ENCODE results near the gene PRPH.
"Not testable (repeated sequence)": the region's sequence is repeated elsewhere in the genome, so short reads cannot be mapped to it uniquely, and the experiment has no call there.

The PRPH gene

DNA sequence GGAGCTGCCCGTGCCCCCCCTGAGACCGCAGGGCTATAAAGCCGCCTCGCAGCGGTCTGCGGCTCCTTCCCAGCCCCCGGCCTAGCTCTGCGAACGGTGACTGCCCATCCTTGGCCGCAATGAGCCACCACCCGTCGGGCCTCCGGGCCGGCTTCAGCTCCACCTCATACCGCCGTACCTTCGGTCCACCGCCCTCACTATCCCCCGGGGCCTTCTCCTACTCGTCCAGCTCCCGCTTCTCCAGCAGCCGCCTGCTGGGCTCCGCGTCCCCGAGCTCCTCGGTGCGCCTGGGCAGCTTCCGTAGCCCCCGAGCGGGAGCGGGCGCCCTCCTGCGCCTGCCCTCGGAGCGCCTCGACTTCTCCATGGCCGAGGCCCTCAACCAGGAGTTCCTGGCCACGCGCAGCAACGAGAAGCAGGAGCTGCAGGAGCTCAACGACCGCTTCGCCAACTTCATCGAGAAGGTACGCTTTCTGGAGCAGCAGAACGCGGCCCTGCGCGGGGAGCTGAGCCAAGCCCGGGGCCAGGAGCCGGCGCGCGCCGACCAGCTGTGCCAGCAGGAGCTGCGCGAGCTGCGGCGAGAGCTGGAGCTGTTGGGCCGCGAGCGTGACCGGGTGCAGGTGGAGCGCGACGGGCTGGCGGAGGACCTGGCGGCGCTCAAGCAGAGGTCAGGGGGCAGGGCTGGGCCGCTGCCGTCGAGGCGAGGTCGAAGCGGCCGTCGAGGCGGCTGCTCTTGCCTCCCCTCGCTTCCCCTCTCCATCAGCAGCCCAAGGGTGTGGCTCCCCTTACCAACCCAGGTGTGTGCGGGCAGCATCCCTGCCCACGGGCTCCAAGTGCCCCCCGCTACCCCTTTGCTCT, at the start of gene PRPH:
TSS of gene PRPH (plus strand) at position 66 of the 855 bp plus-strand sequence. CDS start at position 120, 54 bp downstream.
- DNase-seq (ENCODE audit: low read depth in 2 of 2), result no peak

DNA sequence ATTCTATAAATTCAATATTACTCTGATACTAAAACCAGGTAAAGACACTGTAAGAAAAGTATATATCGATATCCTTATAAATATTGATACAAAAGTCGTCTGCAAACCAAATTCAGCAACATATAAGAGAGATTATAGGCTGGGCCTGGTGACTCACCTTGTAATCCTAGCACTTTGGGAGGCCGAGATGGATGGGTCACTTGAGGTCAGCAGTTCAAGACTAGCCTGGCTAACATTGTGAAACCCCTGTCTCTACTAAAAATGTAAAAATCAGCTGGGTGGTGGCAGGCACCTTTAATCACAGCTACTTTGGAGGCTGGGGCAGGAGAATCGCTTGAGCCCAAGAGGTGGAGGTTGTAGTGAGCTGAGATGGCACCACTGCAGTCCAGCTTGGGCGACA, 43.6 kb upstream of the PRPH start:
- DNase-seq (ENCODE audit: low read depth in 2 of 2), result no peak

GRCh38 chr12:49253033-49253623, 41.8 kb upstream of the PRPH start:
- no peak for DNase-seq (ENCODE audit: low read depth in 2 of 2)

- DNase-seq (ENCODE audit: low read depth in 2 of 2), result not testable (repeated sequence)
Measured at GRCh38 chr12:49255456-49255855, 39.5 kb upstream of the PRPH start.

- no peak for DNase-seq (ENCODE audit: low read depth in 2 of 2)
Measured at GRCh38 chr12:49255857-49256637, 38.9 kb upstream of the PRPH start.

- not testable (repeated sequence) for DNase-seq (ENCODE audit: low read depth in 2 of 2)
Measured at GRCh38 chr12:49257508-49258184, 37.3 kb upstream of the PRPH start.

DNA sequence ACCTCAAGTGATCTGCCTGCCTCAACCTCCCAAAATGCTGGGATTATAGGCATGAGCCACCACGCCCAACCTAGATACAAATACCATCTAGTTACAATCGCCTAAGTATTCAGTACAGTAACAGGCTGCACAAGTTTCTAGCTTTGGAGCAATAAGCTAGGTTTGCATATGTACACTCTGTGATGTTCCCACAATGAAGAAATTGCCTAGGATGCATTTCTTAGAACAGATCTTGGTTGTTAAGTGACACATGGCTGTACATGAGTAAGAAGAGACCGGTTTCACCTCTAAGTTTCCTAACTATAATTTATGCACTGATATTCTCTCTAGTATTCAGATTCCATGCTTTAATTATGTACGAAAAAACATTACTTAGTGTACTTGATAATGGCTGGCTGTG, 35.5 kb upstream of the PRPH start:
- no peak for DNase-seq (ENCODE audit: low read depth in 2 of 2)

DNA sequence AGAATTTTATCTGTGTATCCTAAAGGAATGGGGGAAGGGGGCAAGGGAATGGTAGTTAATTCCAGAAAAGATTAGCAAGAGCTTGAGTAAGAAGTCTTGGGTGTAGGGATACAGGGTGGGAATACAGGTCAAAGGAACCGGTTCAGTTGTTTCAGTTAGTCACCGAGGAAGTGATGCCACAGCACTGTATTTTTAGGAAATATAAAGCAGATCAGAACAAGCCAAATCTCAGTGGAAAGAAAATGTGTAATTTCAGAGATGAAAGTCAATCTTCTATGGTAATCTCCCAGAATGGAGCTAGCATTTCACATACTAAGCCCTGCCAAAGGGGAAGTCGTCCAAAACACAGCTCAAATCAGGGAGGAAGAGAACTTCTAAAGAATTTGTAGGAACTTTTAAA, 34.8 kb upstream of the PRPH start:
- DNase-seq (ENCODE audit: low read depth in 2 of 2), result no peak

DNA sequence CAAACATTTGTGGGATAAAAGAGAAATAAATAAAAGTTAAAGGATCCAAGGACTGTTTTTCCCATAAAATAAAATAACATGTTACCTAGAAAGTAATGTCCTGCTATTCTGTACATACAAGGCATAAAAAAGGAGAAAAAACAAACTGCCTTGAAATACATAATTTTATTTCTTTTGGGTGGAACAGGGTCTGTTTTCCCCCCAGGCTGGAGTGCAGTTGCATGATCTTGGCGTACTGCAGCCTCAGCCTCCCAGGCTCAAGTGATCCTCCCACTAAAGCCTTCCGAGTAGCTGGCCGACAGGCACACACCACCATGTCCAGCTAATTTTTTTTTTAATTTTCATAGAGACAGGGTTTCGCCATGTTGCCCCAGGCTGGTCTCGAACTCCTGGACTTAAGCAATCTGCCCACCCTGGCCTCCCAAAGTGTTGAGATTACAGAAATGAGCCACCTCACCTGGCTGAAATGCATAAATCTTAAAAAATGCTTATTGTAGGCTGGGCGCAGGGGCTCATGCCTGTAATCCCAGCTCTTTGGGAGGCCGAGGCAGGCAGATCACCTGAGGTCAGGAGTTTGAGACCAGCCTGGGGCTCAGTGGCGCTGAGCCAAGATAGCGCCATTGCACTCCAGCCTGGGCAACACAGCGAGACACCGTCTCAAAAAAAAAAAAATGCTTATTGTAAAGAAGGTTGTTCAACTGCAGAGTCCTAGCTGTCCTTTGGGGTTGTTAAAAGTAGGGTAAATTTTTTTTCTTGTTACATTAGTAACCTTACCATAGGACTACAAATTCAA, 34.2 kb upstream of the PRPH start:
- no peak for DNase-seq (ENCODE audit: low read depth in 2 of 2)

DNA sequence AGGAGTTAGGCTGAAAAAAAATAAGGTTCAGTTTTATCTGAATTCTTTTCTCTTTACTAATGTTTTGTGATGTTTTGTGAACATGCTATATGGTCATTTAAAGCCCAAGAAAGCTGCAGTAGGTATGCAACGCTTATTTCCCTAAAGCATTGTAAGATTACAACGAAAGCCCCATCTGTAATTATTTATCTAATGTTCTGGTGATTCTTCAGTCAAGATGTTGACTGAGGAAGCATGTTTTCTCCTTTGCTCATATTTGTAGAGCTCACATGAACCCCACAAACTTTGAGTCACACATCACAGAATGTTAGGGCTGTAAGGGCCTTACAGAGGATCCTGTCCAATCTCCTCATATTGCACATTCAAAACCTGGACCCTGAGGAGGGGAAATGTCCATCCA, 33.2 kb upstream of the PRPH start:
- no peak for DNase-seq (ENCODE audit: low read depth in 2 of 2)

- DNase-seq (ENCODE audit: low read depth in 2 of 2), result no peak
Measured at GRCh38 chr12:49263400-49263763, 31.6 kb upstream of the PRPH start.

DNA sequence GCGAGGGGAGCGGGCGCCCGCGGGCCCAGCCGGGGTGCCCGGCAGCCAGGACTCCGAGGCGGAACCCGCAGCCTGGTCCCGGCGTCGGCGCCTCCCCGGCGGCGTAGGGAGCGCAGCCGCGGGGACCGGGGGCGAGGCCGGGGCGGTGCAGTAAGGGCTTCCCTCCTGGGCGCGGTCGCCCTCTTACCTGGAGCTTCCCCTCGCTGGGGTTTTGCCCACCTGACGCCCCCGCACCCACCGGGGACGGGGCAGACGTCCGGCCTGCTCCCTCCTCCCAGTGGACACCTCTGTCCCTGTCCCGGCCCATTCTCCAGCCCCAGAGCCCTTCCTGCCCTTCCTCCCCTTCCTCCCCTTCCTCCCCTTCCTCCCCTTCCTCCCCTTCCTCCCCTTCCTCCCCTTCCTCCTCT, 30.5 kb upstream of the PRPH start:
- DNase-seq (ENCODE audit: low read depth in 2 of 2), result peak; percentile 37 to 42

GRCh38 chr12:49264873-49265792, 29.8 kb upstream of the PRPH start, which contains the start of gene TUBA1C:
Gene TUBA1C, plus strand, starts transcription at chr12:49265082. Its CDS starts 100 bp downstream, at chr12:49265182.
- DNase-seq (ENCODE audit: low read depth in 2 of 2), result peak; percentile 87 to 88

- not testable (repeated sequence) for DNase-seq (ENCODE audit: low read depth in 2 of 2)
Measured at GRCh38 chr12:49269191-49269590, 25.8 kb upstream of the PRPH start.

DNA sequence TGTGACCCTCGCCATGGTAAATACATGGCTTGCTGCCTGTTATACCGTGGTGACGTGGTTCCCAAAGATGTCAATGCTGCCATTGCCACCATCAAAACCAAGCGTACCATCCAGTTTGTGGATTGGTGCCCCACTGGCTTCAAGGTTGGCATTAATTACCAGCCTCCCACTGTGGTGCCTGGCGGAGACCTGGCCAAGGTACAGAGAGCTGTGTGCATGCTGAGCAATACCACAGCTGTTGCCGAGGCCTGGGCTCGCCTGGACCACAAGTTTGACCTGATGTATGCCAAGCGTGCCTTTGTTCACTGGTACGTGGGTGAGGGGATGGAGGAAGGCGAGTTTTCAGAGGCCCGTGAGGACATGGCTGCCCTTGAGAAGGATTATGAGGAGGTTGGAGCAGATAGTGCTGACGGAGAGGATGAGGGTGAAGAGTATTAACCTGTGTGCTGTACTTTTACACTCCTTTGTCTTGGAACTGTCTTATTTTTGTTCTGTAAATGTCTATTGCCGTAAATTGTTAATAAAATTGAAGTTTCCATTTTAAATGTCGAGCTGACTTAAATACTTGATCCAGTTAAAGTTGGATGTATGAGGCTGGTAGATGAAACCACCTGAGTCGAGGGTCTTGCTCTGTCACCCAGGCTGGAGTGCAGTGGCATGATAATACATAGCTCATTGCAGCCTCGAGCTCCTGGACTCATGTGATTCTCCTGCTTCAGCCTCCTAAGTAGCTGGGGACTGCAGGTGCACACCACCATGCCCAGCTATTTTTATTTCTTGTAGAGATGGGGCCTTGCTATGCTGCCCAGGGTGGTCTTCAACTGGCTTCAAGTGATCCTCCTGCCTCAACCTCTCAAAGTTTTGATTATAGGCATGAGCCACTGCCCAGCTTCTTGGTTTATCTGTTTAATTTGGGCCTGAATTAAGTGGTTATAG, 21.9 kb upstream of the PRPH start:
- DNase-seq (ENCODE audit: low read depth in 2 of 2), result no peak

GRCh38 chr12:49273726-49274395, 21.1 kb upstream of the PRPH start:
- DNase-seq (ENCODE audit: low read depth in 2 of 2), result no peak

DNA sequence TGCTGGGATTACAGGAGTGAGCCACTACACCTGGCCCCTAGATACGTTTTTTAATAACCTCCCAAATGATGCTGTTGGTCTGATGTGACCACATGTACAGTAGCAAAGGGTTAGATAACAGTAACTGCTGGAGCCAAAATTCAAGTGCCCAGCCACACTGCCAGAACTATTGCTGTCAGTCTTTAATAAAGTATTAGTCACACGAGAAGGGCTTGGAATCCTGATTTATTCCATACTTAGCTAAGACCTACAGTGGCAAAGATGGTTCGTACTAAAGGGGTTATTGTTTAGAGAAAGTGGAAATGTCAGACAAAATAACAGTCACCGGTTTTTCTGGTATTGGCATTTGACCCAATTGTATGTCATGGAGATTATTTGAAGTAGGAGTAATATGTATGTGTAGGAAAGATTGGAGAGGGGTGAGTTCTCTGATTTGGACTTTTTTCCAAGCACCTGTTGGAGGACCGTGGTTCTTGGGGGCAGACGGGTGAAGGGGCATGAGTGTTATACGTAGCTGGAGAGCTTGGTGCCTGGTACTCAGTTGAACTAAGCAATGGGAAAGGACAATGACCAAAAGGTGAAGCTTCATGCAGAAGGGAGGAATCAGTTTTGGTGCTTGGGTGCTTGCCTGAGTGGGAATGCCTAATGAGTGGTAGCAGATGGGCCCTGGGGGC, 20.4 kb upstream of the PRPH start:
- no peak for DNase-seq (ENCODE audit: low read depth in 2 of 2)
